Measurements from ENCODE around the gene PTGES.
"Not testable (repeated sequence)": the region's sequence is repeated elsewhere in the genome, so short reads cannot be mapped to it uniquely, and the experiment has no call there.

DNA sequence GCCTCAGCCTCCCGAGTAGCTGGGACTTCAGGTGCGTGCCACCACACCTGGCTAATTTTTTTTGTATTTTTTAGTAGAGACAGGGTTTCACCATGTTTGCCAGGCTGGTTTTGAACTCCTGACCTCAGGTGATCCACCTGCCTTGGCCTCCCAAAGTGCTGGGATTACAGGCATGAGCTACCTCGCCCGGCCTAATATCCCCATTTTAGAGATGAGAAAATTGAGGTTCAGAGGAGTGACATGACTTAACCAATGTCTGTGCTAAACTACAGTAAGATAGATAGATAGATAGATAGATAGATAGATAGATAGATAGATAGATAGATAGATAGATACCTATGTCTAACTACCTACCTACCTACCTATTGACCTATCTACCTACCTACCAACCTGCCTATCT lies 23.3 kb upstream of the PTGES start:
- not testable (repeated sequence) for TF ChIP-seq POLR2A, POLR2AphosphoS5 (IDR thresholded peaks at IDR 0.05; ENCODE audit: low read depth, low read length)
